Astrocyte (in vitro differentiated cells and primary cell): Measurements from ENCODE around the gene PPP2R5C. TPM values are rescaled to one million over a fixed set of nuclear protein-coding genes. Genes with fewer than 3 reads are reported as not detected.

Experiments used
- DNase-seq: peaks from one replicate; pipeline ENCODE4 v3.0.0-alpha.2; 2010; ENCODE audit warnings: low read depth
- FAIRE-seq: peaks from 2 replicates; lab custom pipeline; 2011; peaks lifted over from hg19 to GRCh38; lab: Jason Lieb, UNC
- H2AFZ ChIP-seq: 2 replicates; pipeline ENCODE4 v1.6.0; 2012; ENCODE audit warnings: low read depth, low read length, inconsistent platforms
- H3K27ac ChIP-seq: 2 replicates; pipeline ENCODE4 v1.5.1; 2011; ENCODE audit warnings: low read depth, low read length, inconsistent platforms
- H3K27me3 ChIP-seq: 2 replicates; pipeline ENCODE4 v1.6.0; 2011; ENCODE audit warnings: low read length, inconsistent platforms; ENCODE audit not compliant: insufficient read depth
- H3K36me3 ChIP-seq: 2 replicates; pipeline ENCODE4 v1.5.1; 2011; ENCODE audit warnings: low read length, inconsistent platforms; ENCODE audit not compliant: insufficient read depth
- H3K4me1 ChIP-seq: 2 replicates; pipeline ENCODE4 v1.5.1; 2011; ENCODE audit warnings: low read length, inconsistent platforms; ENCODE audit not compliant: insufficient read depth
- H3K4me2 ChIP-seq: 2 replicates; pipeline ENCODE4 v1.6.0; 2012; ENCODE audit warnings: low read length, inconsistent platforms
- H3K4me3 ChIP-seq: 2 replicates; pipeline ENCODE4 v1.5.1; 2011; ENCODE audit warnings: low read depth, mild to moderate bottlenecking, low read length, inconsistent platforms; ENCODE audit not compliant: insufficient read depth
- H3K79me2 ChIP-seq: 2 replicates; pipeline ENCODE4 v1.6.0; 2012; ENCODE audit warnings: mild to moderate bottlenecking, low read length, inconsistent platforms; ENCODE audit not compliant: insufficient read depth
- H3K9ac ChIP-seq: 2 replicates; pipeline ENCODE4 v1.6.0; 2012; ENCODE audit warnings: mild to moderate bottlenecking, low read length, inconsistent platforms
- H3K9me3 ChIP-seq: 2 replicates; pipeline ENCODE4 v1.5.1; 2012; ENCODE audit warnings: low read depth, mild to moderate bottlenecking, low read length, inconsistent platforms; ENCODE audit not compliant: insufficient read depth
- H4K20me1 ChIP-seq: 2 replicates; pipeline ENCODE4 v1.6.0; 2012; ENCODE audit warnings: low read length, inconsistent platforms; ENCODE audit not compliant: insufficient read depth
- H3K27ac Mint-ChIP-seq: one replicate; pipeline ENCODE4 v1.8.0; 2021; ENCODE audit warnings: mild to moderate bottlenecking, mixed read lengths; ENCODE audit not compliant: unreplicated experiment
- H3K27me3 Mint-ChIP-seq: one replicate; pipeline ENCODE4 v1.8.0; 2021; ENCODE audit warnings: low read depth, mixed read lengths; ENCODE audit not compliant: unreplicated experiment
- H3K36me3 Mint-ChIP-seq: one replicate; pipeline ENCODE4 v1.8.0; 2021; ENCODE audit warnings: low read depth, mixed read lengths; ENCODE audit not compliant: unreplicated experiment
- H3K4me1 Mint-ChIP-seq: one replicate; pipeline ENCODE4 v1.8.0; 2021; ENCODE audit warnings: low read depth, mixed read lengths; ENCODE audit not compliant: unreplicated experiment
- H3K4me3 Mint-ChIP-seq: one replicate; pipeline ENCODE4 v1.8.0; 2021; ENCODE audit warnings: mild to moderate bottlenecking, moderate library complexity, mixed read lengths; ENCODE audit not compliant: unreplicated experiment
- H3K9me3 Mint-ChIP-seq: one replicate; pipeline ENCODE4 v1.8.0; 2021; ENCODE audit warnings: mild to moderate bottlenecking, mixed read lengths; ENCODE audit not compliant: unreplicated experiment
- EZH2 ChIP-seq: IDR thresholded peaks from 2 replicates; pipeline ENCODE4 v1.6.1; 2012; ENCODE audit warnings: mild to moderate bottlenecking, low read length, inconsistent platforms; ENCODE audit not compliant: insufficient read depth
- total RNA-seq: library from RNA; stranded (reverse); gene quantifications from 2 replicates; pipeline ENCODE4 v1.2.1, GENCODE V29; 2021
- TF ChIP-seq, protein P1 (sequence below): IDR thresholded peaks from 2 replicates; pipeline ENCODE4 v1.5.1; 2011; ENCODE audit warnings: low read depth, mild to moderate bottlenecking, inconsistent platforms, low read length, moderate library complexity; ENCODE audit not compliant: insufficient read depth

PPP2R5C gene
- total RNA-seq, 1 donor from 2014 or later = 102 TPM

DNA sequence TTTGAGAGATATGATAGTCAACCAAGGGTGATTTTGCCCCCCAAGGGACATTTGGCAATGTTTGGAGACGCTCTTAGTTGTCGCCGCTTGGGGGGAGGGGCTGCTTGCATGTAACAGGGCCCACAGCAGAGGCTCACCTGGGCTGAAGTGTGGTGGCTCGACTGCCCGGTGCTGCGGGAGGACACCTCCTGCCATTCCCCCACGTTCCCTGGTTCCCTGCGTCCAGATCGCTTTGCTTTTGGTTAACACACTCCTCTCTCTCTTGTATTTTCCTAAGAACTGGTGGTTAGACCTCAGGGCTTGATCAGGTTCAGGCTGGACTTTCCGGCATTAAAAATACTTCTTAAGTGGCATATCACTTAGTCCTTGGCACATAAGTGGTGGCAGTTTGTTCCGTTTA lies 18.9 kb downstream of the PPP2R5C start:
- Histone ChIP-seq H3K4me3 (no peak overlapping the region), H3K27ac (no peak overlapping the region), H4K20me1 (peaks cover 35% of the 10 kb centered on the region), H3K9me3 (no peaks in the 10 kb centered on the region), H2AFZ (no peak overlapping the region), H3K79me2 (no peaks in the 10 kb centered on the region), H3K4me1 (peaks cover 6% of the 10 kb centered on the region), H3K36me3 (no peaks in the 10 kb centered on the region), H3K27me3 (peaks cover 25% of the 10 kb centered on the region), H3K4me2 (no peak overlapping the region), H3K9ac (no peak overlapping the region)
- H3K36me3 Mint-ChIP-seq = peaks cover 18% of the 10 kb centered on the region
- FAIRE-seq (no peak), DNase-seq (no peak)
- H3K9me3 Mint-ChIP-seq = peaks cover 6% of the 10 kb centered on the region
- H3K27ac Mint-ChIP-seq = no peak overlapping the region
- H3K27me3 Mint-ChIP-seq = peaks cover 30% of the 10 kb centered on the region
- peaks cover 4% of the 10 kb centered on the region for H3K4me1 Mint-ChIP-seq
- TF ChIP-seq EZH2 = no peak
- TF ChIP-seq, protein P1, sequence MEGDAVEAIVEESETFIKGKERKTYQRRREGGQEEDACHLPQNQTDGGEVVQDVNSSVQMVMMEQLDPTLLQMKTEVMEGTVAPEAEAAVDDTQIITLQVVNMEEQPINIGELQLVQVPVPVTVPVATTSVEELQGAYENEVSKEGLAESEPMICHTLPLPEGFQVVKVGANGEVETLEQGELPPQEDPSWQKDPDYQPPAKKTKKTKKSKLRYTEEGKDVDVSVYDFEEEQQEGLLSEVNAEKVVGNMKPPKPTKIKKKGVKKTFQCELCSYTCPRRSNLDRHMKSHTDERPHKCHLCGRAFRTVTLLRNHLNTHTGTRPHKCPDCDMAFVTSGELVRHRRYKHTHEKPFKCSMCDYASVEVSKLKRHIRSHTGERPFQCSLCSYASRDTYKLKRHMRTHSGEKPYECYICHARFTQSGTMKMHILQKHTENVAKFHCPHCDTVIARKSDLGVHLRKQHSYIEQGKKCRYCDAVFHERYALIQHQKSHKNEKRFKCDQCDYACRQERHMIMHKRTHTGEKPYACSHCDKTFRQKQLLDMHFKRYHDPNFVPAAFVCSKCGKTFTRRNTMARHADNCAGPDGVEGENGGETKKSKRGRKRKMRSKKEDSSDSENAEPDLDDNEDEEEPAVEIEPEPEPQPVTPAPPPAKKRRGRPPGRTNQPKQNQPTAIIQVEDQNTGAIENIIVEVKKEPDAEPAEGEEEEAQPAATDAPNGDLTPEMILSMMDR = no peak
- peak overlapping the region; percentile 56 for H3K4me3 Mint-ChIP-seq

DNA sequence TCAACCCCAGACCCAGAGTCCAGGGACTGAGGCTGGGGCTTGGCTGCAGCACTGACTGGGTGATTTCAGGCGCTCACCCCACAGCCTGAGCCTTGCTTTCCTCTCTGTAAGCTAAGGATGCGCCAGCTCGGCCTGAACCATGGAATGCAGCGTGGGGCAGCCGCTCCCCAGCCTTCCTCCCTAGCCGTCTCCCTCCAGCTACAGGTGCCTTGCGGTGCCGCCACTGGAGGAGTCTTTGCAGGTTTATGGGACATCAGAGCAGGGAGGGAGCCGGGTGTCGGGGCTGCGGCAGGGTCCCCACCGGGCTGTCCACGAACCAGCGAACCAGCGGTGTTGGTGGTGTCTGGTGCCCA lies 19.4 kb downstream of the PPP2R5C start:
- Histone ChIP-seq H4K20me1 (peaks cover 34% of the 10 kb centered on the region), H2AFZ (no peak overlapping the region), H3K9me3 (no peaks in the 10 kb centered on the region), H3K27me3 (peaks cover 25% of the 10 kb centered on the region), H3K27ac (no peak overlapping the region), H3K36me3 (no peaks in the 10 kb centered on the region), H3K4me3 (no peak overlapping the region), H3K79me2 (no peaks in the 10 kb centered on the region), H3K4me1 (peaks cover 6% of the 10 kb centered on the region), H3K9ac (no peak overlapping the region), H3K4me2 (peak overlapping the region; percentile 84)
- H3K4me3 Mint-ChIP-seq = no peak overlapping the region
- H3K36me3 Mint-ChIP-seq = peaks cover 19% of the 10 kb centered on the region
- H3K9me3 Mint-ChIP-seq = peaks cover 6% of the 10 kb centered on the region
- H3K27me3 Mint-ChIP-seq = peaks cover 32% of the 10 kb centered on the region
- H3K4me1 Mint-ChIP-seq = peaks cover 4% of the 10 kb centered on the region
- FAIRE-seq (no peak), DNase-seq (no peak)
- H3K27ac Mint-ChIP-seq = no peak overlapping the region
- TF ChIP-seq, protein P1 = no peak
- peak; percentile 95 for TF ChIP-seq EZH2

DNA sequence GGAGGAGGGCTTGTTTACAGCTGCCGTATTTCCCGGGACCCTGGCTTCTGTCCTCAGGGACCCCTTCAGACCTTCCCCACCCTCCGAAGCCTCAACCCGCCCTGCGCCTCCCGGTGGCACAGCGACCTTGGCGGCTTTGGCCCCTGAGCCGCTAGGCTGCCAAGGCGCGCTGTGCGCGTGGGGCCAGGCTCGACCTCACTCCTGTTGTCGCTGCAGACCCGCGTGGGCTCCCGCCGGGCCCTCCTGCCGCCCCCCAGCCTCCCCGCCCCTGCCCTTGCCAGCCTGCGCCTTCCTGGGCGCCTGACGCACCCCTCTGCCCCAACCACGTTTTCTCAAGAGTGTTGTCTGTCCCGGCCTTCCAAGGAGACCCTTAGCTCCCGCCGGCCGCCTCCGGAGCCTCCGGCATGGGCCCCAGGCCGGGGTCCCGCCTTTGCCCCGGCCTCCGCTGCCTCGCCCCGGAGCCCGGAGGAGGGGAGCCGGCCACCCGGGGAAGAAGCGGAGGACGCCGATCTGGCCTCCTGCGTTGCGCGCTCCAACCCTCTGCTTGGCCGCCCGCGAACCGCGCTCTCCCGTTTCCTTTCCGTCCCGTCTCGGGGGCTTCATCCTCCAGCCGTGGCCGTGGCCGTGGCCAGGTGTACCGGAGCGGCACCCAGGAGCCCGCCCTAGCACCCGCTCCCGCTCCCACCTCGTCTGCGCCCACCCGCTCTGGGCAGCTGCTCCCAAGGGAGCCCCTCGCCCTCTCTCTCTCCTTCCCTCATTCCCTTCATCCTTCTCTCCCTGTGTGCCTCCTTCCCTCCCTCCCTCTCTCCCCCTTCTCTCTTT lies 19.9 kb downstream of the PPP2R5C start:
- Histone ChIP-seq H3K4me1 (peaks cover 6% of the 10 kb centered on the region), H3K36me3 (no peaks in the 10 kb centered on the region), H3K9me3 (no peaks in the 10 kb centered on the region), H3K4me3 (peak overlapping the region; percentile 51), H3K9ac (no peak overlapping the region), H3K27ac (no peak overlapping the region), H3K27me3 (peaks cover 25% of the 10 kb centered on the region), H4K20me1 (peaks cover 34% of the 10 kb centered on the region), H3K79me2 (no peaks in the 10 kb centered on the region), H2AFZ (no peak overlapping the region), H3K4me2 (peak overlapping the region; percentile 84)
- DNase-seq = no peak
- Mint-ChIP-seq H3K36me3 (peaks cover 15% of the 10 kb centered on the region), H3K27ac (no peak overlapping the region), H3K4me1 (peaks cover 4% of the 10 kb centered on the region), H3K4me3 (no peak overlapping the region), H3K27me3 (peaks cover 32% of the 10 kb centered on the region), H3K9me3 (peaks cover 6% of the 10 kb centered on the region)
- TF ChIP-seq EZH2 = peak; percentile 77
- TF ChIP-seq, protein P1 = no peak
- no peak for FAIRE-seq
